Measurements from ENCODE around the gene CASP8AP2. TPM values are rescaled to one million over a fixed set of nuclear protein-coding genes. Genes with fewer than 3 reads are reported as not detected.

Gene CASP8AP2
- total and polyA plus RNA-seq, 2 donors, result 8.9 to 38.8 TPM

DNA sequence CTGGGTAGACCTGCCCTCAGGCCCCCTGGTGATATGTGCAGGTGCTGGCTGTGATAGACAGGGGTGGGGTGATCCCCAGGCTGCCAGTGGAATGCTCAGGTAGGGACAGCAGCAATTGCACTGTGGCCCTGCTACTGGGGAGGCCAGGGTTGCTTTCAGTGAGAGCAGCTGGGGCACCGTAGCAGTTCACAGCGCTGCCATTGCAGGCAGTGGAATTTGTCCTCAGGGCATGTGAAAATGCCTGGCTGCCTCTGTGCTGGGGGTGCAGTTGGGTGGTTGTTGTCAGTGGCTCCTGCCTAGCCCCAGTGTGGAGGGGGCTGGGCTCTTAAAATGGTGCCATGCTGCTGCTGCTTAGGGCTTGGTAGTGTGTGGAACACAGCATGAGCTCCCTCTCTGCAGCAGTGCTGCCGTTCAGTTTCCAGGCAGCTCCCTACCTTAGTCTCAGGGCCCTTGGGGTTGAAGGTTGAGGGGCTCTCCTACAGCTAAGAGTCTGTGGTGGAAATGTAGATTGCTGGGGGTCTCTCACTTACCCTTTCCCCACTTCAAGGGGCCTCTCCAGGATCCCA lies 88.2 kb downstream of the CASP8AP2 start:
- Histone ChIP-seq H3K27ac (ENCODE audit: low read depth) (no peak overlapping the region), H3K4me3 (ENCODE audit: low read depth, low read length) (no peak overlapping the region), H3K4me1 (ENCODE audit: insufficient read depth) (no peaks in the 10 kb centered on the region), H3K36me3 (ENCODE audit: insufficient read depth) (no peaks in the 10 kb centered on the region)
- DNase-seq (ENCODE audit: extremely low spot score), result no peak
- WGBS, result 59% methylated on average over 3 of the region's 3 CpGs

Small RNA genes within 50 kb of the gene (small RNA-seq; reads per million reads assigned to genes)
- gene DNAJC19P6 (not detected), gene RF00019 (not detected)

Other genes starting within 250 kb of the CASP8AP2 start
- 20.8 TPM for gene LYRM2, start 191.1 kb upstream of the CASP8AP2 start, total RNA-seq
- gene LYRM2, start 191.1 kb upstream of the CASP8AP2 start, polyA plus RNA-seq, result 30.7 TPM
- 30.6 TPM for gene MDN1, start 10.1 kb upstream of the CASP8AP2 start, total RNA-seq
- gene MDN1, start 10.1 kb upstream of the CASP8AP2 start, polyA plus RNA-seq, result 11.6 TPM
- not detected for gene GJA10, start 64.6 kb downstream of the CASP8AP2 start, total RNA-seq
- gene GJA10, start 64.6 kb downstream of the CASP8AP2 start, polyA plus RNA-seq, result not detected